Measurements from ENCODE around the gene WDR62.

- TF ChIP-seq CTCF (IDR thresholded peaks at IDR 0.05): no peak
- TF ChIP-seq, protein P1, sequence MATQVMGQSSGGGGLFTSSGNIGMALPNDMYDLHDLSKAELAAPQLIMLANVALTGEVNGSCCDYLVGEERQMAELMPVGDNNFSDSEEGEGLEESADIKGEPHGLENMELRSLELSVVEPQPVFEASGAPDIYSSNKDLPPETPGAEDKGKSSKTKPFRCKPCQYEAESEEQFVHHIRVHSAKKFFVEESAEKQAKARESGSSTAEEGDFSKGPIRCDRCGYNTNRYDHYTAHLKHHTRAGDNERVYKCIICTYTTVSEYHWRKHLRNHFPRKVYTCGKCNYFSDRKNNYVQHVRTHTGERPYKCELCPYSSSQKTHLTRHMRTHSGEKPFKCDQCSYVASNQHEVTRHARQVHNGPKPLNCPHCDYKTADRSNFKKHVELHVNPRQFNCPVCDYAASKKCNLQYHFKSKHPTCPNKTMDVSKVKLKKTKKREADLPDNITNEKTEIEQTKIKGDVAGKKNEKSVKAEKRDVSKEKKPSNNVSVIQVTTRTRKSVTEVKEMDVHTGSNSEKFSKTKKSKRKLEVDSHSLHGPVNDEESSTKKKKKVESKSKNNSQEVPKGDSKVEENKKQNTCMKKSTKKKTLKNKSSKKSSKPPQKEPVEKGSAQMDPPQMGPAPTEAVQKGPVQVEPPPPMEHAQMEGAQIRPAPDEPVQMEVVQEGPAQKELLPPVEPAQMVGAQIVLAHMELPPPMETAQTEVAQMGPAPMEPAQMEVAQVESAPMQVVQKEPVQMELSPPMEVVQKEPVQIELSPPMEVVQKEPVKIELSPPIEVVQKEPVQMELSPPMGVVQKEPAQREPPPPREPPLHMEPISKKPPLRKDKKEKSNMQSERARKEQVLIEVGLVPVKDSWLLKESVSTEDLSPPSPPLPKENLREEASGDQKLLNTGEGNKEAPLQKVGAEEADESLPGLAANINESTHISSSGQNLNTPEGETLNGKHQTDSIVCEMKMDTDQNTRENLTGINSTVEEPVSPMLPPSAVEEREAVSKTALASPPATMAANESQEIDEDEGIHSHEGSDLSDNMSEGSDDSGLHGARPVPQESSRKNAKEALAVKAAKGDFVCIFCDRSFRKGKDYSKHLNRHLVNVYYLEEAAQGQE (IDR thresholded peaks at IDR 0.05; ENCODE audit: insufficient read depth in 1 of 2, low read depth in 2 of 2, low read length in 1 of 2): no peak
Observed at GRCh38 chr19:36072081-36072480, 17.4 kb downstream of the WDR62 start.
